GM18951 (cell line): ENCODE results near the gene PNRC1.
"Not testable (repeated sequence)": the region's sequence is repeated elsewhere in the genome, so short reads cannot be mapped to it uniquely, and the experiment has no call there.

ENCODE experiments used
- POLR2A ChIP-seq: IDR thresholded peaks from 4 replicates; pipeline ENCODE4 v1.6.1; 2011; ENCODE audit warnings: mild to moderate bottlenecking; ENCODE audit not compliant: insufficient read length, insufficient read depth; ENCODE audit errors: extremely low read depth
- in situ Hi-C: fragments of 300-500 bp; cut with MboI; formaldehyde crosslinking; loops from one replicate; pipeline ENCODE4 v1.12.0; 2022; ENCODE audit warnings: low sequenced_read_pairs, mixed read lengths, inconsistent platforms; ENCODE audit not compliant: unreplicated experiment

The PNRC1 gene

DNA sequence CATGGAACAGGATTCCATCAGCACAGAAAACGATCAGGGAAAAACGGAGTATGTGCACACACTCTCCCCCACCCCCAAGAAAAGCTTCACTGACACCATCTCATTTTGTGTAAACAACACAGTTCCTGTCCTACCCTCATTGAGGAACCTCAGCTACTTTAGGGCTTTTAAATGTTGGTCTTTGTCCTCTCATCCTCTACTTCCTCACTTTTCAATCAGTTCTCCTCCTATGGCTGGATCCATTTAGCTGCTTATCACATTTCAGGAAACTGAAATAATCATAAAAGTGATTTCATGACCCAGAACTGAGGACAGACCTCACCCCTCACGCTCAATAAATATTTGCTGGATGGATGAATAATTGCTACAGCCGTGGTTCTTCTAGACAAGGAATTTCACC is 33.1 kb upstream of the PNRC1 start:
- in situ Hi-C loops = no loop called here
- no peak for TF ChIP-seq POLR2A

DNA sequence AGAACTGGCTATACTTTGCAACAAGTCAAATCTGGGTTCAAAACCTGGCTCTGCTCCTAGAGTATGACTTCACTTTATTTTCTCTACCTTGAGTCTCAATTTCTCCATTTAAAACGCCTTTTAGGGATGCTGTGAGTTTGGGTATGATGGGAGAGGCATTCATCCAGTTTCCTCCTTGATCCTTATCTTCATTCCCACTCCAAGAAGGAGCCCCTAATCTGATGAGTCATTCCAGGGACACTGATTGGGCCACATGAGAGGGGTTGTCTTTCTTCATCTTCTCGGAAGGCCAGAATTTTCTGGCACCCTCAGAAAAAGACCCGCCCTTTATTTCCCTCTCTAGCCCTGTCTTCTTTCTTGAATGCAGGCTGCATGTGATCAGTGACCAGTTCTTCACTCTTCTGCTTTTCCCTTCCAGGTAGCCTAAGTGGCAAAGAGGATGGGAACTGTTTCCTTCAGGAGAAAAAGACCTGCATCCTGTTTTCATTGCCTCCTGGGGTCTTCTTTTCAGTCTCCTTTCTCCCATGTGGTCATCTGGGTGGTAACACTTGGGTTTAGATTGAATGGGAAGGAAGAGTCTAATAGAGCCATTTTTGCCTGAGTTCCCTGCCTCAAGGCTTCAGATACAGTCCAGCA is 32.1 kb upstream of the PNRC1 start:
- TF ChIP-seq POLR2A = no peak
- in situ Hi-C loops = no loop called here

DNA sequence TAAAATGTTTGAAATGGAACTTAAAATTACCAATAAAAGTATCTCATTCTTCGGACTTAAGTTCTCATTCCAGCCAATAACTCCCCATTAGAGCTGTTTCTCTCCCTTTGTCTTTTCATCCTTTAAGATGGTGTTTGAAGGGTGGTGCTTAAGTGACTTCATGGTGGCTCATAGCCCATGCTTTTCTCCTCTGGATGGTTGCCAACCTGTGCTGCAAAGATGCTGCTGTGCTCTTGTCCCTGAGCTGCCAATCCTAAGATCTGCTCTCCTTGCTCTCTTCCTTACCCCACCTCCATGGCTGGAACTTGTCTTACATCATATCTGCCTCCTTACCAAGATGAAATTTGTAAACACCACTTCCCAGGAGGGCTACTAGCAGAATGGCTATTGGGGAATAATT is 31.6 kb upstream of the PNRC1 start:
- in situ Hi-C loops = no loop called here
- TF ChIP-seq POLR2A = no peak

DNA sequence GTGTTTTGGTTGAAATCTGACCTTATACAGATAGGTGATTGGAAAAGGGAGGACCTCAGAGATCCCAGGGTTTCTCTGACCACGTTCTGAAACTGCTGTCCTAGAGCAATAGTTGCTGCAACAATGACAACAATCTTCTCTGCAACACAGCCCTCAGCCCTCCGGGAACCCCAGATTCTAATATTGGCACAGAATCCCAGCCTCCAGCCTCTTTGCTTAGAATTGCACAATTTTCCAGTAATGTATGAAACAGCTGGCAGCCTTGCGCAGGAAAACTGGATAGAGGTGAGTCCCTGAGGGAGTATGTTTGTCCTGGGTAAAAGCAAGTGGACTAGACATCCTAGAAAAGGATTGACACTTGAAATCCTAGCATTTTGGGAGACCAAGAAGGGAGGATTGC is 30.4 kb upstream of the PNRC1 start:
- no peak for TF ChIP-seq POLR2A

DNA sequence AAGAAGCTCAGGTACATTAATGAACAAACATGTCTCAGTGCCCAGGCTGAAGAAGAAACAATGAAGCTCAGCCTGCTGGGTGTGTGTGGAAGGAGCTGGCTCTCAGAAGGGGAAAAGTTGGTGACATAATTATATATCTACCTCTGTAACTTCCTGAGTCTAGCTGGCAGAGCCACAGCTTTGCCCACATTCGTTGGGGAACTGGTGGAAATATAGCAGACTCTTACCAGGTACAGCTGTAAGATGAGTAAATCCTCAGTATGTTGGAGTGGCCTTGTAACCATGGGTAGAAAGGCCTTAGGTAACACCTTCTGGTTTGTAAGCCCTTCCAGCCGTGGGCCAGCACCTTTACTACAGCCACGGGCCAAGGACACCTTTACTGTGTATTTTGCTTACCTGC is 29.9 kb upstream of the PNRC1 start:
- in situ Hi-C loops = no loop called here
- TF ChIP-seq POLR2A = no peak

More for the DNA sequence above, 30.4 kb upstream of the PNRC1 start:
- in situ Hi-C loops = no loop called here

DNA sequence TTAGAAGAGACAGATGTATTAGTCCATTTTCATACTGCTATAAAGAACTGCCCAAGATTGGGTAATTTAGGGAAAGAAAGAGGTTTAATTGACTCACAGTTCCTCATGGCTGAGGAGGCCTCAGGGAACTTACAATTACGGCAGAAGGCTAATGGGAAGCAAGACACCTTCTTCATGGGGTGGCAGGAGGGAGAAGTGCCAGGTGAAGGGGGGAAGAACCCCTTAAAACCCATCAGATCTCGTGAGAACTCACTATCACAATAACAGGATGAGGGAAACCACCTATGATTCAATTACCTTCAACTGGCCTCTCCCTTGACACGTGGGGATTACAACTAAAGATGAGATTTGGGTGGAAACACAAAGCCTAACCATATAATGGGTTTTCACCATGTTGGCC is 28.9 kb upstream of the PNRC1 start:
- in situ Hi-C loops = no loop called here
- TF ChIP-seq POLR2A = no peak

DNA sequence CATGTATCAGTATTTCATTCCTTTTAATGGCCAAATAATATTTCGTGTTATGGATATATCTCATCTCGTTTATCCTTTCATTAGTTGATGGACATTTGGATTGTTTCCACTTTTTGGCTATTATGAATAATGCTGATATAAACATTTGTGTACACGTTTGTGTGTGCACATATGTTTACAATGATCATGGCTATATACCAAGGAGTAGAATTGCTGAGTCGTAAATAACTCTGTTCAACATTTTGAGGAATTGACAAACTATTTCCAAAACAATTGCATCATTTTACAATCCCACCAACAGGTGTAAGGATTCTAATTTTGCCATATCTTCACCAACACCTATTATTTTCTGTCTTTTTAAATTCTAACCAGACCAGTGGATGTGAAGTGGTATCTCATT is 26.3 kb upstream of the PNRC1 start:
- in situ Hi-C loops = no loop called here
- no peak for TF ChIP-seq POLR2A

DNA sequence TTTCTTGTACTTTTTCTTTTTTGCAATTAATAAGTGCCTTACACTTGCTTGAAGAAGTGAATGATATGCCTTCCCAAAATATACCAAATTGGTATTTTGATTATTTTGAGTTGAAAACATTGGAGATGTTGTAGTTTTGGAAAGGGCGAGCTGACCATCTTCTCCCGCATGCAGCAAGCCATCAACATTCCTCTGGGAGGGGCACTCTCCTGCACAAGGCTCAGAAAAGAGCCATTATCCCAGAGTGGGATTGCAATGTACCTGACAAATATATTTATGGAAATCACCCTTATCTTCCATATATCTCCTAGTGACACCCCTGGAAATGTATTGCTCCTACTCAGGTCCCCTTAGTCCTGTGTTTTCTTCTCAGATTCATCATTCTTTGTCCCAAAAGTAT is 22.8 kb upstream of the PNRC1 start:
- TF ChIP-seq POLR2A = no peak
- in situ Hi-C loops = no loop called here

DNA sequence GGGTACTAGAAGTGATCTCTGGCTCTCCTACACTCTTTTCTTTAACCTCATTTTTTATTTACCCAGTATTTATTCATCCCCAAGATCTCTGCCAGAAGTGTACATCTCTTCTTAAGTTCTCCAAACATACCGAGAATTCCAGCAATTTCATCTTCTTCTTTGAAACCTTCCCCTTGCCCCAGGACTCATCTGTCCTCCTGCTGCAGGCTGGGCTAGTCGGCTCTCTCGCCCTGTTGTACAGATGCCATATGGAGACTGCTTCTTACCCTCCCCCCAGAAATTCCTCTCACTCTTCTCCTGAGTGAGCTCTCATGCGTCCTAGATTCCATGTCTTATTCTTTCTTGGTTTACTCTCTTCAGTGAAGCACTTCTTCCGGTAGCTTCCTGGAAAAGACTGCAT is 21.9 kb upstream of the PNRC1 start:
- in situ Hi-C loops = no loop called here
- no peak for TF ChIP-seq POLR2A

DNA sequence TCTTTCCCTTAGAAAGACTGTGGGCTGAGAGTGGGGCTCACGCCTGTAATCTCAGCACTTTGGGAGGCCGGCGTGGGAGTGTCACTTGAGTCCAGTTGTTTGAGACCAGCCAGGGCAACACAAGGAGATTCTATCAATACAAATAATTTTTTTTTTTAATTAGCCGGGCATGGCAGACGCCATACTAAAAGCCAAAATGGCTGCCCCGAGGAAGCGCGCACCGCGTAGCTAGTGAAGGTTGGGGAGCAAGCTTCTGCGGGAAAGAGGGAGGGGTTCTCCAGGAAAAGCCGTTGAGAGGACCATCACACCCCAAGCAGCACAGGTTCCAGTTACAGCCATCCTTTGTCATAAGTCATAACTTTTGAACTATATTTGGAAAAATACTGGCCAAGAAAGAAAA is 21.3 kb upstream of the PNRC1 start:
- in situ Hi-C loops = no loop called here
- TF ChIP-seq POLR2A = no peak

DNA sequence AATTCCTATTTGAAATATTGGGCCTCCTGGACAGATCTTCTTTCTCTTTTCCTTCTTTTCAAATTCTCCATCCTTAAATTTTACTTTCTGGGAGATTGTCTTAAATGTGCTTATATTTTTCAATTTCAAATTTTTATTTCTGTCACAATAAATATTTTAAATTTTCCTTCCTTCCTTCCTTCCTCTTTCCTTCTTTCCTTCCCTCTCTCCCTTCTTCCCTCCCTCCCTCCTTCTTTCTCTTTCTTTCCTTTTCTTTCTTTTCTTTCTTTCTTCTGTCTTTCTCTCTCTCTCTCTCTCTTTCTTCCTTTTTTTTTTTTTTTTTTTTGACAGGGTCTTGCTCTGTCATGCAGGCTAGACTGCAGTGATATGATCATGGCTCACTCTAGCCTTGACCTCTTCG is 16.7 kb upstream of the PNRC1 start:
- TF ChIP-seq POLR2A = no peak
- in situ Hi-C loops = no loop called here

DNA sequence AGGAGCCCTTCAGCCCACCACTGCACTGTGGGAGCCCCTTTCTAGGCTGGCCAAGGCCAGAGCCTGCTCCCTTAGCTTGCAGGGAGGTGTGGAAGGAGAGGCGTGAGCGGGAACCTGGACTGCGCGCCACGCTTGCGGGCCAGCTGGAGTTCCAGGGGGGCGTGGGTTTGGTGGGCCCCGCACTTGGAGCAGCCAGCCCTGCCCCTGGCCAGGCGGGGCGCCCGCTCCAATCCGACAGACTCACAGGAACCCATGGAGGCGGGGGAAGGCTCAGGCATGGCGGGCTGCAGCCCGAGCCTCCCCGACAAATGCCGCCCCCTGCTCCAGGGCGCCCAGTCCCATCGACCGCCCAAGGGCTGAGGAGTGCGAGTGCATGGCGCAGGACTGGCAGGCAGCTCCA is 15.6 kb upstream of the PNRC1 start:
- in situ Hi-C loops = not testable (repeated sequence)

DNA sequence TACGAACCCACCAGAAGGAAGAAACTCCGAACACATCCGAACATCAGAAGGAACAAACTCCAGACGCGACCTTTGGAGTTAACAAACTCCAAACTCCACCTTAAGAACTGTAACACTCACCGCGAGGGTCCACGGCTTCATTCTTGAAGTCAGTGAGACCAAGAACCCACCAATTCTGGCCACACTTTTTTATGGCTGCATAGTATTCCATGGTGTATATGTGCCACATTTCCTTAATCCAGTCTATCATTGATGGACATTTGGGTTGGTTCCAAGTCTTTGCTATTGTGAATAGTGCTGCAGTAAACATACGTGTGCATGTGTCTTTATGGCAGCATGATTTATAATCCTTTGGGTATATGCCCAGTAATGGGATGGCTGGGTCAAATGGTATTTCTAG is 14.4 kb upstream of the PNRC1 start:
- in situ Hi-C loops = not testable (repeated sequence)

DNA sequence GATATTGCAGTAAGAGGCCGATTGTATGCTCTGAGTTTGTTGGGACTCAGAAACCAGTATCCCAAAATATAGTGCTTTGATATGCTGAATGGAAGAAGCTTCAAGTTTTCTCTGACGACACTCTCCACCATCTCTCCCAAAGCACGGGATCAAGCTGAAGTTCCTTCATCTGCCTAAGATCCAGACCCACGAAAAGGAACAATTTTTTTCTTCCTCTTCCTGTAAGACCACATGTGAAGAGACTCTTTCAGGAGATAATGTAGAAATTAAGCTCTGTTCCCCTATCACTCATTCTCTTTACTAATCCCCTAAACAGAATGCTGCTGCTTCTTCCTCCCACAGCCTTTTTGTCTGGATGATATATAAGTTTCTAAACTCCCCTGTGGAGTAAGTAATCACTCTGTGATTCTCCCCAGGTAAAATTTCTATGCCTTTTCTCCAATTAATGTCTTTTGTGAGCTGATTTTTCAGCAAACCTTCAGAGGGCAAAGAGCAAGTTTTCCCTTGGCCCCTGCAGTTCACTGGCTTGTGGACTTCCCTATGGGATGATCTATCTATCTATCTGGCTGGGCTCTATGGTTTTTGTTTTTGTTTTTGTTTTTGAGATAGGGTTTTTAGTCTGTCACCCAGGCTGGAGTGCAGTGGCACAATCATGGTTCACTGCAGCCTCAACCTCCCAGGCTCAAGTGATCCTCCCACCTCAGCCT is 13.5 kb upstream of the PNRC1 start:
- TF ChIP-seq POLR2A = no peak
- in situ Hi-C loops = no loop called here

DNA sequence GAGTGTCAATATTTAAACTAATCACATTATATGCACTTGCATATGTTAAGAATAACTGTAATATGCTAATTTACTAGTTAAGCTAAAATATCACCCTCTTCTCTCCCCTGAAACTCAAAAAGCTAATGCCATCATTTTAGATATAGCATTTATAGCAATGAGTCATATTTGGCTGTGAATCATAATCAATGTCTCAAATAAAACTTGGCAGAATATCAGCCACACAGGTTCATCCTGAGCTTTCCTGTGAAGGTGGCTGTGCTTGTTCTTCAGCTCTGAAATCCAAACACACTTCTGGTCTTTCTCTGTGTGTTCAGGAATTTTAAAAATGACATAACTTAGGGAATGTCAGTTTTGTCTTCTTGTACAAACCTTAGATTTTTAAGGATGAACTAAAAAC is 12.8 kb upstream of the PNRC1 start:
- no peak for TF ChIP-seq POLR2A
- in situ Hi-C loops = no loop called here
